IMR-90 (cell line): Measurements from ENCODE around the gene ENDOV. TPM values are rescaled to one million over a fixed set of nuclear protein-coding genes. Genes with fewer than 3 reads are reported as not detected.

ENCODE experiments used
- ATAC-seq: fragments of 200-7000 bp; cut with Tn5 transposase; 2 replicates; pipeline ENCODE4 v1.9.1; 2020; ENCODE audit warnings: low read depth, mild to moderate bottlenecking, moderate library complexity
- BruUV-seq: library from RNA; stranded (reverse); fragments of 400-500 nt; replicated peaks from 2 replicates; lab custom pipeline; 2021; lab: Mats Ljungman, UMichigan
- CTCF ChIA-PET: fragments of 300-600 bp; formaldehyde crosslinking; extraction: SDS; loops from one replicate; lab custom pipeline; 2021; ENCODE audit warnings: antibody characterized with exemption; lab: Yijun Ruan, JAX
- POLR2A ChIA-PET: fragments of 300-600 bp; sonication (Branson Sonifier 250); formaldehyde crosslinking; loops from one replicate; lab custom pipeline; 2022; ENCODE audit warnings: antibody characterized with exemption; ENCODE audit not compliant: unreplicated experiment; lab: Charles Lee
- DNase-seq: peaks from one replicate; pipeline ENCODE4 v3.0.0; 2013
- H2AFZ ChIP-seq: replicated peaks from 2 replicates; pipeline ENCODE3; 2013; ENCODE audit warnings: low read length, mild to moderate bottlenecking; ENCODE audit not compliant: poor library complexity
- H2AK5ac ChIP-seq: 2 replicates; pipeline ENCODE4 v1.6.1; 2013; ENCODE audit warnings: low read depth, low read length, inconsistent platforms
- H2AK9ac ChIP-seq: replicated peaks from 2 replicates; pipeline ENCODE3; 2013; ENCODE audit warnings: mild to moderate bottlenecking, low read depth, low read length, moderate library complexity; ENCODE audit not compliant: poor library complexity
- H2BK120ac ChIP-seq: 2 replicates; pipeline ENCODE4 v1.6.1; 2013; ENCODE audit warnings: low read depth, low read length, inconsistent platforms
- H2BK15ac ChIP-seq: 3 replicates; pipeline ENCODE4 v1.6.1; 2013; ENCODE audit warnings: low read depth, low read length, inconsistent platforms
- H2BK20ac ChIP-seq: 2 replicates; pipeline ENCODE4 v1.6.1; 2013; ENCODE audit warnings: low read depth, mild to moderate bottlenecking, inconsistent platforms, low read length, moderate library complexity
- H2BK5ac ChIP-seq: 2 replicates; pipeline ENCODE4 v1.6.1; 2013; ENCODE audit warnings: mild to moderate bottlenecking, low read depth, low read length, inconsistent platforms; ENCODE audit not compliant: poor library complexity, severe bottlenecking
- H3K14ac ChIP-seq: replicated peaks from 2 replicates; pipeline ENCODE4 v1.6.1; 2013; ENCODE audit warnings: low read depth, low read length, inconsistent platforms
- H3K18ac ChIP-seq: 2 replicates; pipeline ENCODE4 v1.6.1; 2013; ENCODE audit warnings: low read depth, low read length, control low read depth
- H3K23ac ChIP-seq: 2 replicates; pipeline ENCODE4 v1.6.1; 2013; ENCODE audit warnings: low read depth, low read length, inconsistent platforms
- H3K27ac ChIP-seq: 2 replicates; pipeline ENCODE4 v1.5.1; 2013; ENCODE audit warnings: mild to moderate bottlenecking, control low read depth, low read length; ENCODE audit not compliant: insufficient read depth
- H3K27me3 ChIP-seq: 2 replicates; pipeline ENCODE4 v1.6.1; 2013; ENCODE audit warnings: low read length; ENCODE audit not compliant: control insufficient read depth, insufficient read depth
- H3K36me3 ChIP-seq: 2 replicates; pipeline ENCODE4 v1.6.1; 2013; ENCODE audit warnings: low read length, mixed read lengths; ENCODE audit not compliant: control insufficient read depth, insufficient read depth
- H3K4ac ChIP-seq: 2 replicates; pipeline ENCODE4 v1.6.1; 2013; ENCODE audit warnings: low read depth, low read length, inconsistent platforms
- H3K4me1 ChIP-seq: 2 replicates; pipeline ENCODE4 v1.6.1; 2013; ENCODE audit warnings: low read length, mixed read lengths; ENCODE audit not compliant: control insufficient read depth, insufficient read depth
- H3K4me2 ChIP-seq: 2 replicates; pipeline ENCODE4 v1.6.1; 2013; ENCODE audit warnings: low read depth, mild to moderate bottlenecking, control low read depth, low read length, moderate library complexity
- H3K4me3 ChIP-seq: 2 replicates; pipeline ENCODE4 v1.5.1; 2013; ENCODE audit warnings: low read depth, mild to moderate bottlenecking, control low read depth, low read length, moderate library complexity; ENCODE audit not compliant: insufficient read depth
- H3K56ac ChIP-seq: 2 replicates; pipeline ENCODE4 v1.6.1; 2013; ENCODE audit warnings: low read length, inconsistent platforms; ENCODE audit not compliant: insufficient read depth; ENCODE audit errors: extremely low read depth
- H3K79me1 ChIP-seq, 2 experiments: 2 replicates each; pipeline ENCODE4 v1.6.1; 2013; ENCODE audit warnings: low read length in 2 of 2, inconsistent platforms in 1 of 2, low read depth in 1 of 2
- H3K9ac ChIP-seq: 2 replicates; pipeline ENCODE4 v1.6.1; 2013; ENCODE audit warnings: low read depth, low read length, control low read depth
- H3K9me1 ChIP-seq: 2 replicates; pipeline ENCODE4 v1.6.1; 2013; ENCODE audit warnings: low read length, inconsistent platforms; ENCODE audit not compliant: insufficient read depth
- H3K9me3 ChIP-seq: 2 replicates; pipeline ENCODE4 v1.6.1; 2013; ENCODE audit warnings: low read length; ENCODE audit not compliant: control insufficient read depth, insufficient read depth
- H4K20me1 ChIP-seq: 2 replicates; pipeline ENCODE4 v1.6.1; 2013; ENCODE audit warnings: low read length, inconsistent platforms; ENCODE audit not compliant: insufficient read depth
- H4K5ac ChIP-seq: 2 replicates; pipeline ENCODE4 v1.6.1; 2013; ENCODE audit warnings: mild to moderate bottlenecking, low read depth, low read length, control low read depth
- H4K8ac ChIP-seq, 2 experiments: 2 replicates each; pipeline ENCODE4 v1.6.1; 2013; ENCODE audit warnings: low read depth in 2 of 2, low read length in 2 of 2, control low read depth in 1 of 2, inconsistent platforms in 1 of 2
- H4K91ac ChIP-seq: 2 replicates; pipeline ENCODE4 v1.6.1; 2013; ENCODE audit warnings: low read depth, low read length, inconsistent platforms; ENCODE audit not compliant: insufficient read depth
- BHLHE40 ChIP-seq: fragments of 150-350 bp; IDR thresholded peaks from 2 replicates; pipeline ENCODE4 v1.6.1; 2016; ENCODE audit warnings: mild to moderate bottlenecking, low read depth, low read length
- CEBPB ChIP-seq: IDR thresholded peaks from 2 replicates; pipeline ENCODE4 v1.6.1; 2012; ENCODE audit warnings: low read depth, low read length, improper control_type of control experiment
- CHD1 ChIP-seq: IDR thresholded peaks from 2 replicates; pipeline ENCODE4 v1.6.1; 2012; ENCODE audit warnings: low read depth, low read length, improper control_type of control experiment
- CTCF ChIP-seq: conservative IDR thresholded peaks from 2 replicates; pipeline ENCODE4 v1.5.1; 2012; ENCODE audit warnings: mild to moderate bottlenecking, low read depth, low read length, improper control_type of control experiment
- ELK1 ChIP-seq: fragments of 150-350 bp; IDR thresholded peaks from 2 replicates; pipeline ENCODE4 v1.6.1; 2016; ENCODE audit warnings: low read depth, mild to moderate bottlenecking, low read length, moderate library complexity, borderline replicate concordance
- FOS ChIP-seq: fragments of 150-350 bp; IDR thresholded peaks from 2 replicates; pipeline ENCODE4 v1.6.1; 2016; ENCODE audit warnings: low read depth, low read length
- MXI1 ChIP-seq: IDR thresholded peaks from 2 replicates; pipeline ENCODE4 v1.6.1; 2012; ENCODE audit warnings: low read depth, mild to moderate bottlenecking, low read length, moderate library complexity, borderline replicate concordance
- RCOR1 ChIP-seq: IDR thresholded peaks from 2 replicates; pipeline ENCODE4 v1.6.1; 2012; ENCODE audit warnings: mild to moderate bottlenecking, low read length, improper control_type of control experiment; ENCODE audit not compliant: insufficient replicate concordance
- SMC3 ChIP-seq: fragments of 150-350 bp; IDR thresholded peaks from 2 replicates; pipeline ENCODE4 v1.6.1; 2016; ENCODE audit warnings: low read depth, mild to moderate bottlenecking, antibody characterized with exemption, low read length, moderate library complexity
- WGBS, 2 experiments: methylation state at CpG; one replicate each; pipeline versions ENCODE4 v1.1.5 to v1.1.7; 2013; ENCODE audit warnings: missing lambda C conversion rate in 2 of 2; ENCODE audit not compliant: insufficient read length in 1 of 2; ENCODE audit errors: extremely low coverage in 2 of 2; 5-methylcytosine and 5-hydroxymethylcytosine counted together
- dilution Hi-C: fragments of 300-500 bp; cut with HindIII; formaldehyde crosslinking; loops from one replicate; pipeline ENCODE4 v1.14.3; 2018; ENCODE audit warnings: low sequenced_read_pairs; ENCODE audit not compliant: unreplicated experiment
- in situ Hi-C: fragments of 300-500 bp; cut with MboI; formaldehyde crosslinking; loops from 3 replicates; pipeline ENCODE4 v1.14.3; 2019; ENCODE audit warnings: low sequenced_read_pairs, inconsistent platforms, mixed read lengths
- intact Hi-C: fragments of 100-400 bp; cut with micrococcal nuclease; formaldehyde crosslinking; loops from 2 replicates; pipeline ENCODE4 v1.10.0; 2022
- polyA plus RNA-seq, 3 experiments: library from polyadenylated mRNA; depleted of rRNA; stranded (reverse); fragments of >200 nt; gene quantifications; 2 replicates each; pipeline ENCODE4 v1.2.3, GENCODE V29; 2012; ENCODE audit warnings: low replicate concordance in 1 of 3
- total RNA-seq: library from RNA; depleted of rRNA; stranded (reverse); fragments of >200 nt; gene quantifications from 2 replicates; pipeline ENCODE4 v1.2.3, GENCODE V29; 2012

ENDOV gene
- total and polyA plus RNA-seq, 2 of the 4 experiments (the other 2 are of a cell fraction), result 15.1 to 30.3 TPM

- Histone ChIP-seq H3K9me1 (no peaks in the 10 kb centered on the region), H4K91ac (no peak overlapping the region), H2AK5ac (no peak overlapping the region), H2BK20ac (no peak overlapping the region), H3K79me1 (peaks cover 0 to 6% of the 10 kb centered on the region in 2 experiments; a peak in 2 of 4 replicates), H3K9me3 (no peaks in the 10 kb centered on the region), H3K36me3 (peaks cover 74% of the 10 kb centered on the region), H2BK120ac (no peak overlapping the region), H4K20me1 (no peaks in the 10 kb centered on the region; the same call in 1 of the 2 replicates), H4K5ac (no peak overlapping the region), H3K27ac (no peak overlapping the region), H2AFZ (no peak overlapping the region), H3K4me3 (no peak overlapping the region), H3K4ac (no peak overlapping the region), H3K18ac (no peak overlapping the region), H2BK15ac (no peak overlapping the region), H3K23ac (no peak overlapping the region), H3K4me1 (no peaks in the 10 kb centered on the region), H2AK9ac (no peak overlapping the region), H3K56ac (no peak overlapping the region), H3K4me2 (no peak overlapping the region), H2BK5ac (no peak overlapping the region), H3K27me3 (no peaks in the 10 kb centered on the region), H4K8ac (no peak overlapping the region), H3K9ac (no peak overlapping the region), H3K14ac (no peak overlapping the region)
- TF ChIP-seq ELK1 (no peak), MXI1 (no peak), FOS (no peak), SMC3 (no peak), RCOR1 (no peak), BHLHE40 (no peak), CEBPB (no peak), CHD1 (no peak), CTCF (no peak)
- dilution Hi-C loops (no loop called here), intact Hi-C loops (no loop called here), in situ Hi-C loops (no loop called here)
- ATAC-seq, result no peak
- ChIA-PET POLR2A (interaction anchor here (0.6 kb wide), 1 partner anchor 10 kb away, joined by 5 read pairs; no protein-coding TSS in a partner anchor), CTCF (no interaction called here)
- 92% methylated on average over 10 of the region's 15 CpGs; no CpG with 5 or more reads in 1 of the 2 experiments for WGBS, 2 experiments
- DNase-seq, result no peak
- BruUV-seq, result no TSS peak
Measured at GRCh38 chr17:80388175-80388574, 26.8 kb upstream of the ENDOV start.
